Stimulated activated CD4-positive, alpha-beta T cell treated with anti-CD3 and anti-CD28 coated beads, Interleukin-2, amount 100 ng/mL, for 4 hours (primary cell): ENCODE measurements around the gene TMEM132C.

Source experiments
- DNase-seq: peaks from one replicate; pipeline ENCODE4 v3.0.0-alpha.2; 2020; ENCODE audit warnings: low read depth

TMEM132C gene

DNA sequence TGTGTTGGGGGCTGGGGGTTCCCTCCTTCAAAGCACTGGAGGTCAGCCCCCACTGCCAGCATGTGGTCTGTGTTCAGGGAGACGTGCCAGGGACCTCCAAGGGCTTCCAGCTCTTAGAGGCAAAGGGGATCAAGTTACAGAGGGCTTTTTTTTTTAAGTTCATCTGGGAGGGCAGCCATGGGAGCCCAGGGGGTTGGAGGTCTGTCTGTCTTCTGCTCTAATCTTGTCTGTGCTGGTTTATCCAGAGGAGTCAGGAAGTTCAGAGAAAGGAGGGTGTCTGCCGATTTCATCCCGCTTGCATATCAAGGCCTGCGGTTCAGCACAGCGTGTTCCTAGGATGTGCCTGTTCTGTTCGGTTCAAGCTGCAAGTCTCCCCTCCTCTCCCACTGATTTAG is 72.2 kb downstream of the TMEM132C start:
- no peak for DNase-seq

DNA sequence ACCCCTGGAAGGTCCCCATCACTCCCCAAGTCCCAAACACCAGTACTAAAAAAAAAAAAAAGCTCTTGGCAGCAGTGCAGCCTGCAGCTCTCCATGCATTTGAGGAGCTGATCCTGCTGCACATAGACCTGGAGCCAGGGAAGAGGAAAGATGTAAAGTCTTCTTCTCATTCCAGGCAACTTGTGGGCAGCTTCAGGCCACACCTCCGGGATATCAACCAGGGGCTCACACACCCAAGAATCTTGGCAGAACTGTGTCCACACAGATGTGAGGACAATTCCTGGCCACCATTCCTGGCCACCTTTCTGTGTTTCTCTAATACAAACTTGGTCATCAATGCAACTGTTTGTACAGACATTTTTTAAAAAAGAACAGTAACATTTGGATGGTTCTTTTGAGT is 72.7 kb downstream of the TMEM132C start:
- DNase-seq: no peak

DNA sequence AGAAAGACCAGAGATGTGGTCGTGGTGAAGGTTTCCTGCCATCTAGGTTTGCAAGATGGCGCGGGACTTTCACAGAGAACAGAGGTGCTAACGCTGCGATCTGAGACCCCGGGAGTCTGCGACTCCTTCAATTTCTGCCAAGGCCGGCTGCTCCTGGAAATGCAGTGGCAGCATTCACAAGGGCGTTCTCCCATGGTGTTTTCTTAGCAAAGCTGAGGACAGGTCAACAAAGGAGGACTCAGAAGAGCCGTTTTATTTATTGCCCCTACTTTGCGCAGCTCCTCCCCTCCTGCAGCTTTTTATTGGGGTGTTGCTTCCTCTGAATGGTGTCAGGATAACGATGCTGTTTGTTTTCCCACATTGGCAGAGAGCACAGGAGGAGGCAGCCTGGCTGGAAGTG is 86.3 kb downstream of the TMEM132C start:
- DNase-seq: no peak

DNA sequence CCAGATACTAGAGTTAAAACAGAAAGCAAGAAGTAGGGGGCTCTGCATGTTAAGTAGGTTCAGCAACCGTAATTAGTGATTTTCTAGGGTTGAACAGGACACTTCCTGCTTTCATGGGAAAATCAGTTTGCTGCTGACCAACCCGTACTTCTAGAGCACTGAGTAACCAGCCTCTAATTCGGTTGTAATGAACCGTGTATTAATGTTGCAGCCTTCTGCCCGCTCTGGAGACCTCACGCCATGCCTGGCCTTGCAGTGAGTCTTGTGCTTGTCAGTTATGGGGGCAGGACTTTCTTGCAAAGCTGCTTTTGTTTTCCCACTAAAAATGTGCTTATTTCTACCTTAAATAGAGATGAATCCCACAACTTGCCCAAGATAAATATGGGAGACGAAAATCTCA is 89.6 kb downstream of the TMEM132C start:
- no peak for DNase-seq

DNA sequence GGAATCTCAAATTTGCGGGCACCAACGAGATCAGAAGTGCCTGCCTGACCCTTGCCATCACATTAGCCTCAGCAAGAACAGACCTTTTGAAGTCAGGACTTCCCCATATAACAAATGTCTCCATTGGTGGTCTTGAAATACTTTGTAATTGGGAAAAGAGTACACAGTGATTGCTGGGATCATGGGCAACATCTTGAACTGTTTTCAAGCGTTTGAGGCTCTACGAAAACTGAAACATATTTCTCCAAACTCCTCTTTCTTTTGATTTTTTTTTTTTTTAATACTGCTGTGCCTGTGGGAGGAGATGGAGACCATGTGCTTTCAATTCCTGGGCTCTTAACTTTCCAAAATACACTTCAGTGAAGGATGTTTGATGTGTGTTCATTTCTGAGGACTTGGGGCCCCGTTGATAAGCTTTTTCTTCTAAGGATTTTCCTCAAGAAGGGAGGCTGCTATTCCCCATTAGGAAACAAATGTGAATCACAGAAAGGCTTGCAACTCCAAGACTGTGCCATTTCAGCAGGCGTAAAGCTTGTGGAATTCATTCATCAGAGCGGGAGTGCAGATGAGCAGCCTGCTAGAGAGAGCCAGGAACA is 94.5 kb downstream of the TMEM132C start:
- no peak for DNase-seq

DNA sequence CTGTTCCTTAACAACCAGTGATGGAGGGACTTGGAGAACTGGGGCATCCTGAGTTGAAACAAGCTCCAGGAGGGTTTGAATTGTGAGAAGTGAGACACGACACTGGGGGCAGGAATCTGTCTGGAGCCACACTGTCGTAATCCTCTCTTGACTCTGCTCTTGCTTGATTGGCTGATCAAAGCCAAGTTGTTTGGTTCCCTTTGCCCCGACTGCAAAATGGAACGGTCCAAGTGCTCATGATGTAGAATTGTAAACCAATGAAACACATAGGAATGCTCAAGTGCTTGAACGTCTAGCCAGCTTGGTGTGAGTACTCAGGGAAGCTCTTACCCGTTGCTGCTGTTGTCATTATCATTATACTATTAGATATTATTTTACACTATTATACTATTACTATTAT is 98.1 kb downstream of the TMEM132C start:
- DNase-seq: no peak

DNA sequence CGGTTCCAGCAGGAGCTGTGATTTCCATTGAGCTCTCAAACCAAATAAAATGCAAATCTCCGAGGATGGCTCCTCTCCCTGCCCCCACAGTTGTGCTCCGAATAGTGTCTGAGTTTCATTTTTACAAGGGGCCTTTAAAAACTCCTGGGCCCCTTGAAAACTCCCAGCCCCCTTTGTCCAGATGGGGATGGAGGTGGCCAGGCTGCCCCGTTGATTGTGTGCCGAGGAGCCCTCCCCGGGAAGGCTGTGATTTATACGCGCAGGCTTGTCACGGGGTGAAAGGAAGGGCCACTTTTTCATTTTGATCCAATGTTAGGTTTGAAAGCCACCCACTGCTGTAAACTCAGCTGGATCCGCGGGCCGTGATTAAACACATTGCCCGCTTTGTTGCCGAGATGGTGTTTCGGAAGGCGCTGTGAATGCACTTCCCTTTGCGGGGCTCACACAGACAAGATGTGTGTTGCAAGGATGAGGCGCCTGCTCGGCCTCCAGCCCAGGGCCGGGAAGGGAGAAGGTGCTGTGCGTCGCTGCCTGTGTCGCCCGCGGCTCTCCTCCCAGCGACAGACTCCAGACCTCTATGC is 98.8 kb downstream of the TMEM132C start:
- no peak for DNase-seq

DNA sequence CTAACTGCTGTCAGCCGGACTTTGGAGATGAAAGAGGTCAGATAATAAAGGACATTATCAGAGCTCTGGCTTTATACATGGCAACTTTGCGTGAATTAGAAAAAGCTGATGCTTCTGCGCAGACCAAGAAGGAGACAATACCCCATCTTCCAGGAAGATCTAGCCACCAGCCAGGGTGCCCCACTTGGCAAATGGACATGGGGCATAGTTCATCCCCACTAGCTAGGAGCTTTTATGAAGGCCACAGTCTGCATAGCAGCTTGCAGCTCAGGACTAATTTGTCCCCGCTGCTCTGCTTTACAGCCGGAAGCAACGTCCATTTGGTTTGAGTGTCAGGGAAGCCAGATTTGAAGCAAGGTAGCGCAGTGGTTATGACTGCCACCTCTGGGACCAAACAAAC is 101.0 kb downstream of the TMEM132C start:
- no peak for DNase-seq

DNA sequence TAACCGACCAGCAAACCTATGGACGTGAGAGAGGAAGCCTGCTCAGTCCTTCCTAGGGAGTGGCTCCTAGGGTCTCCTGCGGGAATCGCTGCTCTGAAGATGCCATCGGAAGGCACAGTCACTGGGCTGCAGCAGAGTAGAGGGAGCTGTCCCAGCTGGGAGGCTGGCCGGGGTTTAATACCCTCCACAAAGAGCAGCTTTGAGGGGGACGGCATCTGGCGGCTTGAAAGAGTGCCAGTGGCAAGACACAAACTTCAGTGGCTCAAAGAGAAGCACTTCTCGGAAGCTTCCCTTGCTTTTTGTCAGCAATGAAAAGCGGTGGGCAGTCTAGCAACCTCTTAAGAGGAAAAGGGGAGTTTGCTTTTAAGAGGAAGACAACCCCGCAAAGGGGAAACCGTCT is 114.6 kb downstream of the TMEM132C start:
- DNase-seq: no peak

DNA sequence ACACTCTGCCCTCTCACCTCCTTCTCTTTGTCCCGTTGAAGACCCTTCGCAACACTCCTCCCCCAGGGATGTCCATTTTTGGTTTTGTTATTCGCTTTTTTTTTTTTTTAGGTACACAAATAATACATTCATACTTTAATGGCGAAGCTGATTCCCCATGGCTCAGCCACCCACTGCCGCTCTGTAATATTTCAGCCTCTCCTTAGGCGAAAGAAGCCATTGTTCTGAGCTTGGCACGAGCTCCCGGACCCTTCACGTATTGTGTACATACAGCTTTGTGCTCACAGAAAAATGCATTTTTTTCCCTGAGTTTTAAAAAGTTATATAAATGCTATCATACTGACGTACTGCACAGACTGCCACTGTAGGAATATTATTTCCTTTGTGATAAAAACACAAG is 115.0 kb downstream of the TMEM132C start:
- no peak for DNase-seq

DNA sequence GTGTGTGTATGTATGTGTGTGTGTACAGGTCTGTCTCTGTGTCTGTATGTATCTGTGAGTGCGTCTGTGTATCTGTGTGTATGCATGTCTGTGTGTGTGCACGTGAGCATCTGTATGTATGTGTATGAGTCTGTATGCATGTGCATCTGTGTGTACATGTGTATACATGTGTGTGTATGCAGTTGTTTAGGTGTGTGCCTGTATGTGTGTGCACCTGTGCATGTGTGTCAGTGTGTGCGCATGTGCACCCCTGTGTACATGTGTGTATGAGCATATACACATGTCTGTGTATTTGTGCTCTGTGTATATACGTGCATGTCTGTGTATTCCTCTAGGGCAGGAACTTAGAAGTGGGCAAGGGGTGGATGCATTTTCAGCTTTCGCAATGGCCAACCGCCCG is 116.0 kb downstream of the TMEM132C start:
- DNase-seq: no peak

DNA sequence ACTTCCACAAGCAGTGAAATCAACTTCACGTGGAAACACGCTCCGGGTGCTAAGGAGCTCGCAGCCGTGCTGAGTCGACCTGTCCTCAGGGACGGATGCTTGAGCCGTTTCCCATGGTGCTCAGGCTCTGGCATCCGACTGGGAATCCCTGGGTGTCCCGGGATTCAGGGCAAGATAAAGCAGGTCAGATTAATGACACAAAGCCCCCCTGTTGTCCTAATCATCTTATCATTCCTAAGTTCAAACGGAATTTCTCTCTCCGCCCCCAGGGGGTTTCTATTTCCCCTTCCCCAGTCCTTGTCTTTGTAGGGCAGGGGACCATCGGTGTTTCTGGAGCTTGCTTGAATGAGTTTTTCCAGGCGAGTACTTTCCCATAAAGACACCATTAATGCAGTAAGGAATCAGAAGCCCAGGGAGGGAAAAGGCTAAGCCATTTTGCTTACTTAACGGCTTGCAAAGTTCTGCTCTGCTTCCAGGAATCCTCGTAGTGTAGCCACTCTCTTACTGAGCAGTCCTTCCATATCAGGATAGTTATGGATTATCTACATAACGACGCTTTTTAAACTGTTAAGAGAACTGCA is 116.5 kb downstream of the TMEM132C start:
- no peak for DNase-seq

DNA sequence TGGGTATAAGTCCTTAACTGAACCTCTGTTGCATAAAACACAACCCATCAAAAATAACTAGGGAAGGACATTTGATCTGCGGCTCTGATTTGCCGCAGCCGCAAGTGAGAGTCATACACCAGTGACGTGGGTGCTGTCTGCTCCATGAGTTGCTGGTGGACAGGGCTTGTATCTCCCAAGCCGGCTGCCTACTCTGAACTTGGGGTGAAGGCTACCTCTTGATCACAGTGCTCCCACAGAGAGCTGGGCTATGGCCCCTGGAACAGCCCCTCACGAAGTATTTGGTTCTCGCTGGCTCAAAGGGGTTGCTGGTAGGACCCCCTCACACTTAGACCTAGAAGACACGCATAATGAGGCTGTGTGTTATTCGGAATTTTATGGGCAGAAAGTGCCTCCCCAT is 118.8 kb downstream of the TMEM132C start:
- DNase-seq: no peak

DNA sequence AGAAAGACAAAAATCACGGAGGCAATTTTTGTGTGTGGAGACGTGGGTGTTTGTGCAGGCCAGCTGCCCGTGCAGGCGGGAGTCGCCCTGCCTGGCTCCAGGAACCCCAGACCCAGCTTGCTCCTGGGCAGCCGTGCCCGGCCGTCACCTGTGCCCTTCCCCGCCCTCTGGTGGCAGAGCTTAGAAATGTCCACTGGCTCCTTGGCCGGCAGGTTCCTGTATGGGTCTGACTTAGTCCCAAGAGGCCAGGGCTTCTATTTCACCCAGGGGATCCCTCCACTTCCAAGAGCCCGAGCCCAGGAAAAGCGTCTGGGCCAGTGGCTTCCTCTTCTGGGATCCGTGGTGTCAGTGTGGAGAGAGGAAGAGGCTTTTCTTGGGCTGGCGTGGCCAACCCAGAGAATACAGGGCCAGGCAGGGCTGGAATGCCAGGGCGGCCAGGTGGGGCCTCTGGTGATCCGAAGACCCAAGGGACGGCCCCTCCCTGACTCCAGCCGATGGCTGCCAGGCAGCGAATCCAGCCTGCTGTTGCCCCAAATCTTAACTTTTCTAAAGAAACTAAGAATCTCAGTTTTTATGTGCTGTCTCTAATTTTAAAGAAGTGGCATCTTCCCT is 120.9 kb downstream of the TMEM132C start:
- no peak for DNase-seq

DNA sequence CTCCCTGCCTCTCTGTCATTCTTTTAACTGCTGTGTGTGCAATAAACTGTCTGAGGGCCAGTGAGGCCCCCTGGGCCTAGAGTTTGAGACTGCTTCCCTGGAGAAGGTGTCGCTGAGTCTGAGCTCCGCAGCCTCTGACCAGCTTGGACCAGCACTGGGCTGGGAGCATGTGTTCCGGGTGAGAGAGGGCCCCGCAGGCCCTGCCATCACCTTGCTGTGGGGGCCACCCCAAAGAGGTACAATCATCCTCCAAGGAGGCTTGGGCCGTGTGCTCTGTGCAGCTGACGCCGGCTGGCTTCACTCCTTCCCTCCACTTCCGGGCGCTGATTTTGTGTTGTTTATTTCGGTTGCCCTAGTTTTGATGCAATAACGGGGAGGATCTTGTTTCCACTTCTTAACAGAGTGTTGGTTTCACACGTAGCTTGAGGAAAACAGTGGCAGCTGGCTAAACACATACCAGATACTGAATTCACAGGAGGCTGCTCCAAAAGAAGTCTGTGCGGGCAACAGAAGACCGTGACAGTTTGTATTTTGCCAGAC is 121.6 kb downstream of the TMEM132C start:
- no peak for DNase-seq

DNA sequence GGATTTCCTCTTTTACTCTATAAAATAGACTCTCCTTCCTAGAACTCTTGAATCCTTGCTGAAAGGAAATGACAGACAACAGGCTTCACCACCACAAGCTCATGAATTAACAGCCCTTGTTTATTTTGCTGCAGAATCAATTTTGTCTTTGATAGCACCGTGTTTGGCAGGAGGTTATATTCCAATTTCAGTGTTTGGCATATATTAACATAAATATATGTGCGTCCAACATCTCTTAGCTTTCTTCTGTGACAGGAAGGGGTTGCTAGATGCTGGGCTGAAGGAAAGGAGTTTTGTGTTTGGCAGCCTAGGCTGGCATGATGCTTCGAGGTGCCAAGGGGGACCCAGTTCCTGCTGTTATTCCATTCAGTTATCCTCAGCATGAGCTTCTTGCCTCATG is 126.4 kb downstream of the TMEM132C start:
- DNase-seq: no peak

DNA sequence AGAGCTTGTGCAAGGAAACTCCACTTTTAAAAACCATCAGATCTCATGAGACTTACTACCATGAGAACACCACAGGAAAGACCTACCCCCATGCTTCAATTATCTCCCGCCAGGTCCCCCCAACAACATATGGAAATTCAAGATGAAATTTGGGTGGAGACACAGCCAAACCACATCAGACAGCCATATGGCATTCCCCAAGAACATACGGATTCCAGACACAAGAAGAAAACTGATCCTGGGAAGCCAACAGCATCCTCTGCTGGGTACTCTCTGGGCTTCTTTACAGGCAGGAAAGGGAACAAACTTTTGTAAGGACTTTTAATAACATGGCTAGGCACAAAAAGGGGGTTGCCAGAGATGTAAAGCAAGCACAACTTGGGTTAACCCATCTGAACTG is 127.2 kb downstream of the TMEM132C start:
- DNase-seq: no peak

DNA sequence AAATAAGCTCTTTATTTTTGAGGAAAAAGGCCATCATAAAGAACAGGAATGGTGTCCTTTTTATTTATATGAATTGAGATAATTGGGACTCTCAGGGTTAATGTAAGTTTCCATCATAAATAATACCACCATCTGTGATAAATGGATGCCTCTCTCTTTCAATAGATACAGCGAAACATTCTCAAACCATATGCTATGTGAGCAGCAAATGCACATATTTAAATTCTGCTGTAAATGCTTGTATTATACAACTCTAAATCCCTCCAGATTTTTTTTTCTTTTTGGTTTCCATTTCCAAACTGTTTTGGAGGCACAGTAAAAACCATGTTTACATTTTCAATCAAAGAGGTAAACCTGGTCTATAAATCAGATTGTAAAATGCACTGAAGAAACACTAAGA is 132.3 kb downstream of the TMEM132C start:
- no peak for DNase-seq

DNA sequence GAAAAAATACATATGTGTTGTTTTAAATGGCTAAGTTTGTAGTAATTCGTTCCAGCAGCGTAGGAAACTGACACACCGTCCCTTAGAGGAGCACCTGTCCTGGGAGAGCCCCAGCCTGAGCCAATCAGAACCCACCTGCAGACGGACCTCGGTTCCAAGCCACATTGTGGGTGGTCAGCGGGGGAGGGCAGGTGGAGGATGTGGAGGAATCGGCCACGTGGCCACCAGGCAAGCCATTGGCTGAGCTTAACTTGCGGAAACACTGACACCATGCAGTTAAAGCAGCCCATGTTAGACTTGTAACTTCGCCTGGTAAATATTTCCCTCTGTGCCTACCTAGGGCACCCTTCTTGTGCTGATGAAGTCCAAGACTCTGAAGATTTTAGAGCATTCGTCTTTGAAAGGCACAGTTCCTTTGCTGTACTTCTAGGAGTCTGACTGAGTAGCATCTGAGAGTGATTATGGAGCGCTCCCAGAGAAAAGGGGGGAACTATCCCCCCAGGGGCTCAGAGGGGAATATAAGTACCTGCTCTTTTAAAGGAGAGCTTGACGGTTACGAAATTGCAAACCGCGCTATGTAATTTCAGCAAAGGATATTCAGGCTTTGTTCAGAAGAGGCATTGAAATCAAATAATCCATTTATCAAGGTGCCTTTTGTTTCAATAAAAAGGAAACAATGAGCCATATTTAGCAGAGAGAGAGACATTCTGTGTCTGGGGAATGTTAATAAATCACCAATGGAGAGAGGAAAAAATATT is 135.7 kb downstream of the TMEM132C start:
- no peak for DNase-seq

DNA sequence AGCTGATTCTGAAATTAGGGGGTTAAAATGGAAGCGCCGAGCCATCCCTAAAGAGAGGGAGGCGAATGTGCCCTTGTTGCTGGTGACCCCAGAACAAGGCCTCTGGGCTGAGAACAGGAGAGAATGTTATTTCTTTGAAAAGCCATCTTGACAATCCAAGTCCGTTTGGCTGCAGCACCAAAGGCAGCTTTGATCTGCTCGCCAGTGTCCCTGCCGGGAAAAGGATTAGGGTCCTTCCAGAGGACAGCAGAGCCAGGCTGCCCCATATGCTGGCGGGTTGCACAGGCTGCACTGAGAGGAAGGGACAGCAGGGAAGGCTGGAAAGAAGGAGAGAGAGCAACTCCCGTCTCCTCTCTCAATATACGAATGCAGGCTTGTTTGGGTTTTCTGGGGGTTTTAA is 141.7 kb downstream of the TMEM132C start:
- DNase-seq: no peak

DNA sequence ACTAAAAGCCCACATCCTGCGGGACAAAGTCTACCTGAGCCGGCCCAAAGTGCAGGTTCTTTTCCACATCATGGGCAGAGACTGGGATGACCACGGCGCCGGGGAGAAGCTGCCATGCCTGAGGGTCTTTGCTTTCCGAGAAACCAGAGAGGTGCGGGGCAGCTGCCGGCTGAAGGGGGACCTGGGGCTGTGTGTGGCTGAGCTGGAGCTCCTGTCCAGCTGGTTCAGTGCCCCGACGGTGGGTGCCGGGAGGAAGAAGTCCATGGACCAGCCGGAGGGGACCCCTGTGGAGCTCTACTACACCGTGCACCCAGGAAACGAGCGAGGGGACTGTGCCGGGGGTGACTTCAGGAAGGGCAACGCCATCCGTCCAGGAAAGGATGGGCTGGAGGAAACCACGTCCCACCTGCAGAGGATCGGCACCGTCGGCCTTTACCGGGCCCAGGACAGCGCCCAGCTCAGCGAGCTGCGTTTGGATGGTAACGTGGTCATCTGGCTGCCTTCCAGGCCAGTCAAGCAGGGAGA is 148.1 kb downstream of the TMEM132C start:
- no peak for DNase-seq

DNA sequence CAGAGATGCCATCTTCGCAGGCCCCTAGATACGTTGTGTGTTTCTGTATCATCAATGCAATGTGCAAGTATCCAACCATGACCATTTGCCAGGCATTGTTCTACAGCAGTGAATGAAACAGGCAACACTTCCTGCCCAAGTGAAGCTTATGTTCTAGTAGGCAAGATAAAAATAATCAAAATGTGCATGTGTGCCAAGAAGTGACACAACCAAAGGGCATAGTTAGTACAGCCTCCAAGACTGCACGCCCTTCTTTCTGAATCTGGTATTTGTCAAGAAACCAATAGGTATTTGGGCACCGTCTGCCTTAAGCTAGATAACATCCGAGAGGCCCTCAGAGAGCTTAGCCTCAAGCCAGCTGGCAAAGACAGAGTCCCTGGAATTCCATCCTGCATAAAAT is 152.0 kb downstream of the TMEM132C start:
- DNase-seq: no peak
